GM12878 (cell line): ENCODE data around the gene NUP85. TPM values are rescaled to one million over a fixed set of nuclear protein-coding genes. Genes with fewer than 3 reads are reported as not detected.

Source experiments
- EGR1 ChIP-seq, 2 experiments: IDR thresholded peaks; 1 replicate in 1 of 2; 2 replicates in 1 of 2; pipeline ENCODE4 v1.6.1; 2011 to 2012; ENCODE audit warnings: low read depth in 2 of 2, low read length in 2 of 2, borderline replicate concordance in 1 of 2, mild to moderate bottlenecking in 1 of 2, moderate library complexity in 1 of 2
- FOXK2 ChIP-seq: fragments of 450-650 bp; IDR thresholded peaks from 2 replicates; pipeline ENCODE4 v1.6.1; 2017; ENCODE audit warnings: mild to moderate bottlenecking, moderate library complexity
- JUND ChIP-seq: IDR thresholded peaks from 2 replicates; pipeline ENCODE4 v1.6.1; 2012; ENCODE audit warnings: low read depth, mild to moderate bottlenecking, low read length, improper control_type of control experiment, moderate library complexity
- KAT2A ChIP-seq: conservative IDR thresholded peaks from 2 replicates; pipeline ENCODE4 v1.6.1; 2011; ENCODE audit warnings: low read depth, low read length; ENCODE audit not compliant: control insufficient read depth
- NR2C1 ChIP-seq: fragments of 450-650 bp; IDR thresholded peaks from 2 replicates; pipeline ENCODE4 v1.6.1; 2017; ENCODE audit warnings: antibody characterized with exemption, mild to moderate bottlenecking, moderate library complexity
- RBBP5 ChIP-seq: fragments of 200-600 bp; sonication (generic); conservative IDR thresholded peaks from 2 replicates; pipeline ENCODE4 v1.6.1; 2016
- STAT1 ChIP-seq: fragments of 450-650 bp; conservative IDR thresholded peaks from 2 replicates; pipeline ENCODE4 v1.6.1; 2014; ENCODE audit warnings: antibody characterized with exemption, mild to moderate bottlenecking
- WRNIP1 ChIP-seq: IDR thresholded peaks from 2 replicates; pipeline ENCODE4 v1.6.1; 2011; ENCODE audit warnings: low read depth, low read length, improper control_type of control experiment, borderline replicate concordance
- YY1 ChIP-seq: IDR thresholded peaks from 2 replicates; pipeline ENCODE4 v1.6.1; 2011; ENCODE audit warnings: low read depth, mild to moderate bottlenecking, low read length
- ZNF384 ChIP-seq: IDR thresholded peaks from 2 replicates; pipeline ENCODE4 v1.6.1; 2012; ENCODE audit warnings: low read depth, mild to moderate bottlenecking, low read length, improper control_type of control experiment, borderline replicate concordance
- polyA plus RNA-seq, 11 experiments: library from polyadenylated mRNA; depleted of rRNA in 4 of 11; unstranded in 6 of 11; stranded (reverse) in 5 of 11; fragments of >200 nt; fragmentation: Nextera tagmentation in 4 of 11; fragmentation: Illumina TruSeq in 1 of 11; extraction: Ambion mirVana in 4 of 11; extraction: Trizol in 1 of 11; gene quantifications; 1 replicate in 1 of 11; 2 replicates in 10 of 11; pipeline versions ENCODE4 v1.2.1 to v1.2.3, GENCODE V29; 2011 to 2016; ENCODE audit warnings: inconsistent platforms in 2 of 11, missing spikeins in 2 of 11, low read depth in 1 of 11
- total RNA-seq, 4 experiments: library from RNA; depleted of rRNA in 3 of 4; stranded (reverse); fragments of >200 nt in 3 of 4; fragmentation: Illumina TruSeq in 1 of 4; extraction: Trizol in 1 of 4; gene quantifications; 2 replicates each; pipeline versions ENCODE4 v1.2.1 to v1.2.3, GENCODE V29; 2013 to 2021
- TF ChIP-seq, protein P1 (sequence below): fragments of 450-650 bp; formaldehyde crosslinking; IDR thresholded peaks from 2 replicates; pipeline ENCODE4 v1.4.0; 2020; ENCODE audit warnings: mild to moderate bottlenecking, moderate library complexity
- TF ChIP-seq, protein P2 (sequence below): IDR thresholded peaks from 2 replicates; pipeline ENCODE4 v1.6.1; 2012; ENCODE audit warnings: mild to moderate bottlenecking, low read depth, low read length
- TF ChIP-seq, protein P3 (sequence below): IDR thresholded peaks from 2 replicates; pipeline ENCODE4 v1.6.1; 2012; ENCODE audit warnings: low read depth, low read length, improper control_type of control experiment
- TF ChIP-seq, protein P4 (sequence below): fragments of 450-650 bp; IDR thresholded peaks from 2 replicates; pipeline ENCODE4 v1.6.1; 2018; ENCODE audit warnings: mild to moderate bottlenecking, low read depth, moderate library complexity; ENCODE audit not compliant: partially characterized antibody
- TF ChIP-seq, protein P5 (sequence below): IDR thresholded peaks from 2 replicates; pipeline ENCODE4 v1.6.1; 2012; ENCODE audit warnings: low read length, inconsistent platforms

The NUP85 gene
- total and polyA plus RNA-seq, 10 of the 15 experiments (the other 5 are each of a cell fraction or from before 2014, with no cell fraction given), result 54.0 to 135 (median 95.4) TPM

DNA sequence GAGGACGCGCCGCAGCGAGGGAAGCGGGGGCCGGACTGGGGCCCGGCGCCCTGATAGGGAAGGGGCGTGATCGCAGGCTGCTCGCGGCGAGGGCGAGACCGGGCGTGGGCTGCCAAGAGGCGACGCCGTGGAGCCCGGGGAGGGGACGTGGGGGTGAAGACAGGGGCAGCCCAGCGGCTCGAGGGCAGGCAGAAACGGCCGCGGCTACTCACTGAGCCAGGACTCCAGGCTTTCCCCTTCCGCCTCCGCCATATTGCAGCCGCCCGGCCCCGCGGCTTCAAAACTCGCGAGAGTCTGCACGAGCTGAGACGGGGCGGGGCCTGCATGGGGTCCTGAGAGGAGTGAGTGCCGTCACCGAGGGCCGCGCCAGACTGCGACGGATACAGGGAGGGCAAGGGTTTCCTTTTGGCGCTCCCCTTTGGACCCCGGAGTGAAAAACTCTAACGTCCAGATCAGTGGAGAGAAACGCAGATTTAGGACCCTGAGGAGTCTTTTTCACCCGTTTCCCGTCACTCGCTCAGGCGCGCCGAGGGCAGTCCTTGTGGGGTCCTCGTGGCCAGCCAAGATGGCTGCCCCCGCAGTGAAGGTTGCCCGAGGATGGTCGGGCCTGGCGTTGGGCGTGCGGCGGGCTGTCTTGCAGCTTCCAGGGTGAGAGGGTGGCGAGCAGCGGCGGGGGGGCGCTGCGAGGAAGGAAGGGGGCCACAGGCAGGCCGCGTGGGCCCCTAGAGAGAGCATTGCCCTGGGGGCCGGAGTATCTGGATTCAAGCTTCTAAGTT is 56.0 kb downstream of the NUP85 start, which contains the start of the genes GGA3 and MRPS7 (continued):
- TF ChIP-seq, protein P1, sequence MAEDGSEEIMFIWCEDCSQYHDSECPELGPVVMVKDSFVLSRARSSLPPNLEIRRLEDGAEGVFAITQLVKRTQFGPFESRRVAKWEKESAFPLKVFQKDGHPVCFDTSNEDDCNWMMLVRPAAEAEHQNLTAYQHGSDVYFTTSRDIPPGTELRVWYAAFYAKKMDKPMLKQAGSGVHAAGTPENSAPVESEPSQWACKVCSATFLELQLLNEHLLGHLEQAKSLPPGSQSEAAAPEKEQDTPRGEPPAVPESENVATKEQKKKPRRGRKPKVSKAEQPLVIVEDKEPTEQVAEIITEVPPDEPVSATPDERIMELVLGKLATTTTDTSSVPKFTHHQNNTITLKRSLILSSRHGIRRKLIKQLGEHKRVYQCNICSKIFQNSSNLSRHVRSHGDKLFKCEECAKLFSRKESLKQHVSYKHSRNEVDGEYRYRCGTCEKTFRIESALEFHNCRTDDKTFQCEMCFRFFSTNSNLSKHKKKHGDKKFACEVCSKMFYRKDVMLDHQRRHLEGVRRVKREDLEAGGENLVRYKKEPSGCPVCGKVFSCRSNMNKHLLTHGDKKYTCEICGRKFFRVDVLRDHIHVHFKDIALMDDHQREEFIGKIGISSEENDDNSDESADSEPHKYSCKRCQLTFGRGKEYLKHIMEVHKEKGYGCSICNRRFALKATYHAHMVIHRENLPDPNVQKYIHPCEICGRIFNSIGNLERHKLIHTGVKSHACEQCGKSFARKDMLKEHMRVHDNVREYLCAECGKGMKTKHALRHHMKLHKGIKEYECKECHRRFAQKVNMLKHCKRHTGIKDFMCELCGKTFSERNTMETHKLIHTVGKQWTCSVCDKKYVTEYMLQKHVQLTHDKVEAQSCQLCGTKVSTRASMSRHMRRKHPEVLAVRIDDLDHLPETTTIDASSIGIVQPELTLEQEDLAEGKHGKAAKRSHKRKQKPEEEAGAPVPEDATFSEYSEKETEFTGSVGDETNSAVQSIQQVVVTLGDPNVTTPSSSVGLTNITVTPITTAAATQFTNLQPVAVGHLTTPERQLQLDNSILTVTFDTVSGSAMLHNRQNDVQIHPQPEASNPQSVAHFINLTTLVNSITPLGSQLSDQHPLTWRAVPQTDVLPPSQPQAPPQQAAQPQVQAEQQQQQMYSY, result no peak
- TF ChIP-seq STAT1, result peak; percentile 95
- no peak for TF ChIP-seq JUND
- TF ChIP-seq, protein P2, sequence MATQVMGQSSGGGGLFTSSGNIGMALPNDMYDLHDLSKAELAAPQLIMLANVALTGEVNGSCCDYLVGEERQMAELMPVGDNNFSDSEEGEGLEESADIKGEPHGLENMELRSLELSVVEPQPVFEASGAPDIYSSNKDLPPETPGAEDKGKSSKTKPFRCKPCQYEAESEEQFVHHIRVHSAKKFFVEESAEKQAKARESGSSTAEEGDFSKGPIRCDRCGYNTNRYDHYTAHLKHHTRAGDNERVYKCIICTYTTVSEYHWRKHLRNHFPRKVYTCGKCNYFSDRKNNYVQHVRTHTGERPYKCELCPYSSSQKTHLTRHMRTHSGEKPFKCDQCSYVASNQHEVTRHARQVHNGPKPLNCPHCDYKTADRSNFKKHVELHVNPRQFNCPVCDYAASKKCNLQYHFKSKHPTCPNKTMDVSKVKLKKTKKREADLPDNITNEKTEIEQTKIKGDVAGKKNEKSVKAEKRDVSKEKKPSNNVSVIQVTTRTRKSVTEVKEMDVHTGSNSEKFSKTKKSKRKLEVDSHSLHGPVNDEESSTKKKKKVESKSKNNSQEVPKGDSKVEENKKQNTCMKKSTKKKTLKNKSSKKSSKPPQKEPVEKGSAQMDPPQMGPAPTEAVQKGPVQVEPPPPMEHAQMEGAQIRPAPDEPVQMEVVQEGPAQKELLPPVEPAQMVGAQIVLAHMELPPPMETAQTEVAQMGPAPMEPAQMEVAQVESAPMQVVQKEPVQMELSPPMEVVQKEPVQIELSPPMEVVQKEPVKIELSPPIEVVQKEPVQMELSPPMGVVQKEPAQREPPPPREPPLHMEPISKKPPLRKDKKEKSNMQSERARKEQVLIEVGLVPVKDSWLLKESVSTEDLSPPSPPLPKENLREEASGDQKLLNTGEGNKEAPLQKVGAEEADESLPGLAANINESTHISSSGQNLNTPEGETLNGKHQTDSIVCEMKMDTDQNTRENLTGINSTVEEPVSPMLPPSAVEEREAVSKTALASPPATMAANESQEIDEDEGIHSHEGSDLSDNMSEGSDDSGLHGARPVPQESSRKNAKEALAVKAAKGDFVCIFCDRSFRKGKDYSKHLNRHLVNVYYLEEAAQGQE, result no peak
- 0 out of 2 replicates have a peak, but pooled peaks have one; percentile 33 for TF ChIP-seq WRNIP1
- peak; percentile 59; the same call in 1 of the 2 replicates for TF ChIP-seq FOXK2
- TF ChIP-seq, protein P3, sequence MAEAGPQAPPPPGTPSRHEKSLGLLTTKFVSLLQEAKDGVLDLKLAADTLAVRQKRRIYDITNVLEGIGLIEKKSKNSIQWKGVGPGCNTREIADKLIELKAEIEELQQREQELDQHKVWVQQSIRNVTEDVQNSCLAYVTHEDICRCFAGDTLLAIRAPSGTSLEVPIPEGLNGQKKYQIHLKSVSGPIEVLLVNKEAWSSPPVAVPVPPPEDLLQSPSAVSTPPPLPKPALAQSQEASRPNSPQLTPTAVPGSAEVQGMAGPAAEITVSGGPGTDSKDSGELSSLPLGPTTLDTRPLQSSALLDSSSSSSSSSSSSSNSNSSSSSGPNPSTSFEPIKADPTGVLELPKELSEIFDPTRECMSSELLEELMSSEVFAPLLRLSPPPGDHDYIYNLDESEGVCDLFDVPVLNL, result no peak
- TF ChIP-seq YY1, result peak; percentile 94
- no peak for TF ChIP-seq RBBP5
- no peak; the same call in 1 of the 2 replicates for TF ChIP-seq NR2C1
- no peak for TF ChIP-seq KAT2A
- TF ChIP-seq, protein P4, sequence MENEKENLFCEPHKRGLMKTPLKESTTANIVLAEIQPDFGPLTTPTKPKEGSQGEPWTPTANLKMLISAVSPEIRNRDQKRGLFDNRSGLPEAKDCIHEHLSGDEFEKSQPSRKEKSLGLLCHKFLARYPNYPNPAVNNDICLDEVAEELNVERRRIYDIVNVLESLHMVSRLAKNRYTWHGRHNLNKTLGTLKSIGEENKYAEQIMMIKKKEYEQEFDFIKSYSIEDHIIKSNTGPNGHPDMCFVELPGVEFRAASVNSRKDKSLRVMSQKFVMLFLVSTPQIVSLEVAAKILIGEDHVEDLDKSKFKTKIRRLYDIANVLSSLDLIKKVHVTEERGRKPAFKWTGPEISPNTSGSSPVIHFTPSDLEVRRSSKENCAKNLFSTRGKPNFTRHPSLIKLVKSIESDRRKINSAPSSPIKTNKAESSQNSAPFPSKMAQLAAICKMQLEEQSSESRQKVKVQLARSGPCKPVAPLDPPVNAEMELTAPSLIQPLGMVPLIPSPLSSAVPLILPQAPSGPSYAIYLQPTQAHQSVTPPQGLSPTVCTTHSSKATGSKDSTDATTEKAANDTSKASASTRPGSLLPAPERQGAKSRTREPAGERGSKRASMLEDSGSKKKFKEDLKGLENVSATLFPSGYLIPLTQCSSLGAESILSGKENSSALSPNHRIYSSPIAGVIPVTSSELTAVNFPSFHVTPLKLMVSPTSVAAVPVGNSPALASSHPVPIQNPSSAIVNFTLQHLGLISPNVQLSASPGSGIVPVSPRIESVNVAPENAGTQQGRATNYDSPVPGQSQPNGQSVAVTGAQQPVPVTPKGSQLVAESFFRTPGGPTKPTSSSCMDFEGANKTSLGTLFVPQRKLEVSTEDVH, result peak; percentile 47
- TF ChIP-seq, protein P5, sequence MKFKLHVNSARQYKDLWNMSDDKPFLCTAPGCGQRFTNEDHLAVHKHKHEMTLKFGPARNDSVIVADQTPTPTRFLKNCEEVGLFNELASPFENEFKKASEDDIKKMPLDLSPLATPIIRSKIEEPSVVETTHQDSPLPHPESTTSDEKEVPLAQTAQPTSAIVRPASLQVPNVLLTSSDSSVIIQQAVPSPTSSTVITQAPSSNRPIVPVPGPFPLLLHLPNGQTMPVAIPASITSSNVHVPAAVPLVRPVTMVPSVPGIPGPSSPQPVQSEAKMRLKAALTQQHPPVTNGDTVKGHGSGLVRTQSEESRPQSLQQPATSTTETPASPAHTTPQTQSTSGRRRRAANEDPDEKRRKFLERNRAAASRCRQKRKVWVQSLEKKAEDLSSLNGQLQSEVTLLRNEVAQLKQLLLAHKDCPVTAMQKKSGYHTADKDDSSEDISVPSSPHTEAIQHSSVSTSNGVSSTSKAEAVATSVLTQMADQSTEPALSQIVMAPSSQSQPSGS, result peak; percentile 30; the same call in 1 of the 2 replicates
- TF ChIP-seq ZNF384, result no peak
- peak in 1 of 2 experiments; percentile 47; a peak in 1 of 3 replicates for TF ChIP-seq EGR1 (IDR thresholded peaks at IDR 0.05; ENCODE audit: borderline replicate concordance in 1 of 2, low read depth in 2 of 2, low read length in 2 of 2)
